ENCODE results near the gene APBB1IP.

DNA sequence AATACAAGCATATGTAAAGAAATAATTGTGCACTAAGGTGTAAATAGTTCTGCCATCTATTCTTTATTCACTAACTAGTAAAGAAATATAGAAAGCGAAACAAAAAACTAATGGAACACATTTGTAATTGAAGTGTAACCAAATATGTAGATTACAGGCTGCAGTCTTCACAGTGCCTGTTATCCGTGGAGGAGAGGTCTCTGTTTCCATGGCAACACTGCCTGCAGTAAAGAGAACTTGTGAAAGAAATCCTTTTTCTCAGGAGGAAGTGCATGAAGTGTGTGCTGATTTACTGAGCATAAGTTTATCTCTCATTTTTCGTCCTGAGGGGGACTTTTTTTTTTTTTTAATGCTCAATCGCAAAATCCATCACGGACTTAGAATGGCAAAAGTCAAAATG is 102.5 kb downstream of the APBB1IP start:
- TF ChIP-seq POLR2AphosphoS5 (IDR thresholded peaks at IDR 0.05), result no peak
- no peak for TF ChIP-seq CTCF (IDR thresholded peaks at IDR 0.05)

Measured in stomach (tissue), 4 donors.